Smooth muscle cell (in vitro differentiated cells): ENCODE data around the gene AMER2. TPM values are rescaled to one million over a fixed set of nuclear protein-coding genes. Genes with fewer than 3 reads are reported as not detected.

Source experiments
- DNase-seq: peaks from one replicate; lab custom pipeline; 2025; ENCODE audit not compliant: unreplicated experiment; lab: John Stamatoyannopoulos, UW
- H2AFZ ChIP-seq: fragments of 200-600 bp; sonication (generic); 2 replicates; pipeline ENCODE4 v1.6.0; 2016; ENCODE audit warnings: antibody characterized with exemption, low read depth, mild to moderate bottlenecking
- H3F3A ChIP-seq: fragments of 200-600 bp; sonication (generic); 2 replicates; pipeline ENCODE4 v1.6.0; 2017; ENCODE audit warnings: antibody characterized with exemption, low read depth
- H3K27ac ChIP-seq: fragments of 200-600 bp; sonication (generic); 2 replicates; pipeline ENCODE4 v1.5.1; 2016; ENCODE audit warnings: low read depth, mild to moderate bottlenecking
- H3K27me3 ChIP-seq: fragments of 200-600 bp; sonication (generic); 2 replicates; pipeline ENCODE4 v1.6.1; 2016; ENCODE audit warnings: low read depth, mild to moderate bottlenecking
- H3K36me3 ChIP-seq: fragments of 200-600 bp; sonication (generic); 2 replicates; pipeline ENCODE4 v1.5.1; 2016; ENCODE audit warnings: low read depth
- H3K4me1 ChIP-seq: fragments of 200-600 bp; sonication (generic); 2 replicates; pipeline ENCODE4 v1.5.1; 2016; ENCODE audit warnings: low read depth
- H3K4me2 ChIP-seq: fragments of 200-600 bp; sonication (generic); 2 replicates; pipeline ENCODE4 v1.6.0; 2016; ENCODE audit warnings: mild to moderate bottlenecking
- H3K4me3 ChIP-seq: fragments of 200-600 bp; sonication (generic); 2 replicates; pipeline ENCODE4 v1.5.1; 2016; ENCODE audit warnings: mild to moderate bottlenecking
- H3K79me2 ChIP-seq: fragments of 200-600 bp; sonication (generic); 2 replicates; pipeline ENCODE4 v1.6.0; 2016; ENCODE audit warnings: low read depth, mild to moderate bottlenecking
- H3K9ac ChIP-seq: fragments of 200-600 bp; sonication (generic); 2 replicates; pipeline ENCODE4 v1.6.0; 2016; ENCODE audit warnings: low read depth
- H3K9me3 ChIP-seq: fragments of 200-600 bp; sonication (generic); replicated peaks from 2 replicates; pipeline ENCODE4 v1.5.1; 2016; ENCODE audit warnings: low read depth
- H4K20me1 ChIP-seq: fragments of 200-600 bp; sonication (generic); 2 replicates; pipeline ENCODE4 v1.6.0; 2016; ENCODE audit warnings: low read depth
- WGBS: methylation state at CpG from one replicate; pipeline ENCODE4 v1.1.7; 2016; ENCODE audit warnings: low lambda C conversion rate; 5-methylcytosine and 5-hydroxymethylcytosine counted together
- polyA plus RNA-seq: library from polyadenylated mRNA; unstranded; fragments of >200 nt; fragmentation: Nextera tagmentation; extraction: Ambion mirVana; gene quantifications from 2 replicates; pipeline ENCODE4 v1.2.1, GENCODE V29; 2016
- total RNA-seq: library from RNA; depleted of rRNA; stranded (reverse); fragments of >200 nt; gene quantifications from 2 replicates; pipeline ENCODE4 v1.2.3, GENCODE V29; 2014
- TF ChIP-seq, protein P1 (sequence below): fragments of 200-600 bp; sonication (generic); IDR thresholded peaks from 2 replicates; pipeline ENCODE4 v1.5.1; 2017; ENCODE audit warnings: borderline replicate concordance, mild to moderate bottlenecking, antibody characterized with exemption; ENCODE audit not compliant: insufficient read depth, poor library complexity, severe bottlenecking

AMER2 gene
- total and polyA plus RNA-seq, 2 experiments from 2014 or later, result 0.09 TPM; not detected in 1

DNA sequence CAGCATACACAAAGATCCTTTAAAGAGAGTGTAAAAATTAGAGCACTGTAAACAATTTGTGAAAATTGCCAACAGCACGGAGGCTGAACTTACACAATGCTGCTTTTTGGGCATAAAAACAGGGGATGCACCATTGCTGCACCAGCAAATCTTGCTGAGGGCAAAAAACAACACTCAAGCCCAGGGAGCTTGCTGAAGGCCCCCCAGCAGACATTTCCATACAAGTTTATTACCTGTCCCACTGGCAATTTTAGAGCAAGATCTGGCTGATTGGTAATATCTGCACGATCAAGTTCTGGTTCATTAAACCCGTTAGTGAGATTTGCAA lies 34.3 kb downstream of the AMER2 start:
- Histone ChIP-seq H3K4me1 (peaks cover 7% of the 10 kb centered on the region), H3K4me2 (no peak overlapping the region), H3K4me3 (no peak overlapping the region), H3K79me2 (no peaks in the 10 kb centered on the region), H3K36me3 (no peaks in the 10 kb centered on the region), H3K27me3 (peaks cover 21% of the 10 kb centered on the region), H3F3A (no peaks in the 10 kb centered on the region), H2AFZ (no peak overlapping the region), H3K27ac (no peak overlapping the region), H4K20me1 (no peaks in the 10 kb centered on the region), H3K9ac (no peak overlapping the region), H3K9me3 (no peaks in the 10 kb centered on the region)
- no peak for DNase-seq
- 50% methylated on average over 3 of the region's 3 CpGs for WGBS
- TF ChIP-seq, protein P1, sequence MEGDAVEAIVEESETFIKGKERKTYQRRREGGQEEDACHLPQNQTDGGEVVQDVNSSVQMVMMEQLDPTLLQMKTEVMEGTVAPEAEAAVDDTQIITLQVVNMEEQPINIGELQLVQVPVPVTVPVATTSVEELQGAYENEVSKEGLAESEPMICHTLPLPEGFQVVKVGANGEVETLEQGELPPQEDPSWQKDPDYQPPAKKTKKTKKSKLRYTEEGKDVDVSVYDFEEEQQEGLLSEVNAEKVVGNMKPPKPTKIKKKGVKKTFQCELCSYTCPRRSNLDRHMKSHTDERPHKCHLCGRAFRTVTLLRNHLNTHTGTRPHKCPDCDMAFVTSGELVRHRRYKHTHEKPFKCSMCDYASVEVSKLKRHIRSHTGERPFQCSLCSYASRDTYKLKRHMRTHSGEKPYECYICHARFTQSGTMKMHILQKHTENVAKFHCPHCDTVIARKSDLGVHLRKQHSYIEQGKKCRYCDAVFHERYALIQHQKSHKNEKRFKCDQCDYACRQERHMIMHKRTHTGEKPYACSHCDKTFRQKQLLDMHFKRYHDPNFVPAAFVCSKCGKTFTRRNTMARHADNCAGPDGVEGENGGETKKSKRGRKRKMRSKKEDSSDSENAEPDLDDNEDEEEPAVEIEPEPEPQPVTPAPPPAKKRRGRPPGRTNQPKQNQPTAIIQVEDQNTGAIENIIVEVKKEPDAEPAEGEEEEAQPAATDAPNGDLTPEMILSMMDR, result no peak

DNA sequence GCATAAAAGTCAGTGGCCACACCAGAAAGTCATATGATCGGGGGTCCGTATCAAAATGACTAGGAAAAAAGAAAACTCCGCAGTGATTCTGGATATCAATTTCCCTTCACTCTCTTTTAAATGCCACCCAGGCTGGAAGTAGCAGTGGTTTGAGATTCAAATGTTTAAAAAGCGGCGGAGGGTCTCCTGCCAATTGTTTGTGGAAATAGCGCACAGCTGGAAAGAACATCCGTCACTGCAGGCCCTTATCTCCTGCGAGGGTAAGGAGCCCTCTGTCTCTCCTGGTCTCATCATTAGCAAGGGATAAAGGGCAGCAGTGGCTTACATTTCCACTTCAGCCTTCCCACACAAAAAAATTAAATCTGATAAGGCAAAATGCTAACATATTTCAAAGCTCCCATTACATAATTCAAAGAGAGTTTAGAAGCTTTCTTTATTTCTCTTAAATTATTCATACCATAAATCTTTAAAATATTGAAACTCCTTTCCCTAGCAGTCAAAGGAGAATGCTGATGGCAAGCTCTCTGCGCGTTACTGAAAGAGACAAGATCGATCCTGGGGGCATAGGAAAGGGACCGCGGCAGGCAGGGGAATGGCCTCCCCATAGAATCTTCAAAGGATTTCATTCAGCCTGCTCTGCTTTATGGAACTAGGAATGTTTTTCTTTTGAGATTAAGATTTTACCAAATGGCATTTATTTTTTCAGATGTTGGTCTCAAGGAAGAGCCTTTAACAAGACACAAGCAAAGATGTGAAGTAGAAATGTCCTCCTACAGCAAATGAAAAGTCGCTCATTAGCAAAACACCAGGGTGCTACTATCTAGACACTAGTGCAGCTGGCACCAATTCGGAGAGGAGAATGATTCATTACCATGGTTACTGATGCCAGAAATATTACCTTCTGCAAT lies 35.0 kb downstream of the AMER2 start:
- Histone ChIP-seq H3K4me1 (peaks cover 7% of the 10 kb centered on the region), H3K9ac (no peak overlapping the region), H2AFZ (no peak overlapping the region), H3K79me2 (no peaks in the 10 kb centered on the region), H4K20me1 (no peaks in the 10 kb centered on the region), H3K9me3 (no peaks in the 10 kb centered on the region), H3K36me3 (no peaks in the 10 kb centered on the region), H3K27me3 (peaks cover 21% of the 10 kb centered on the region), H3K27ac (no peak overlapping the region), H3K4me2 (no peak overlapping the region), H3F3A (no peaks in the 10 kb centered on the region), H3K4me3 (no peak overlapping the region)
- TF ChIP-seq, protein P1, result no peak
- DNase-seq, result no peak
- 26% methylated on average over 15 of the region's 15 CpGs for WGBS

DNA sequence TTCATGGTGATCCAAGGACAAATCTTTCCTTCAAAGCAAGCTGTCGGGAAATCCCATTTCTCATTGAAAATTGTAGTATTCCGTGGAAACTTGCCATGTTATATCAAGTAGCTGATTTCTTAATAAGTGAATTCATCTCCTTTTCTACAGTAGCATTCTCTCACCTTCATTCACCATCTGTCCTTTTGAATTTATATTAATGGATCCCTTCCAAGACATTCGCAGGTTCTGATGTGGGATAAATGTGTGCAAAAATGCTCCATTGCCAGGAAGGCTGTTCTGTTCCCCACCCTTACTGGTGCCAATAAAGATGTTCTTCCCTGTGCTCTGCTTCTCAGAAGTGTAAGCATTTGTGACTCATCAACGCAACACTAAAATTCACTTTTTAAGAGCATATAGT lies 36.2 kb downstream of the AMER2 start:
- Histone ChIP-seq H3K27ac (no peak overlapping the region), H3F3A (no peaks in the 10 kb centered on the region), H3K4me1 (peaks cover 7% of the 10 kb centered on the region), H3K27me3 (peaks cover 21% of the 10 kb centered on the region), H3K79me2 (no peaks in the 10 kb centered on the region), H3K36me3 (no peaks in the 10 kb centered on the region), H2AFZ (no peak overlapping the region), H3K4me3 (no peak overlapping the region), H4K20me1 (no peaks in the 10 kb centered on the region), H3K4me2 (no peak overlapping the region), H3K9me3 (no peaks in the 10 kb centered on the region), H3K9ac (no peak overlapping the region)
- 90% methylated on average over 4 of the region's 4 CpGs for WGBS
- no peak for DNase-seq
- TF ChIP-seq, protein P1, result no peak
